ENCODE data around the gene GPER1. TPM values are rescaled to one million over a fixed set of nuclear protein-coding genes. Genes with fewer than 3 reads are reported as not detected.

The GPER1 gene
- total and polyA plus RNA-seq, 12 donors, result 1.9 to 44.1 (median 20.1) TPM

GRCh38 chr7:1060315-1061072 lies 27.4 kb upstream of the GPER1 start:
- WGBS, 4 donors, result 38 to 70% (median 49%) methylated on average over 20 to 35 of the region's 35 CpGs
- H3K4me1 ChIP-seq (replicated peaks in 1 of 2), result peaks cover 3 to 15% of the 10 kb centered on the region in 2 donors
- H3K27ac ChIP-seq, result peak overlapping the region in 1 of 5 donors; percentile 36
- intact Hi-C loops (cut with DNase I), result no loop called here
- peak in 5 of 7 donors; percentile 65 to 77 (median 73) for DNase-seq
- H3K4me3 ChIP-seq, result no peak overlapping the region
- no peaks in the 10 kb centered on the region for H3K27me3 ChIP-seq
- TF ChIP-seq POLR2A (IDR thresholded peaks at IDR 0.05), result no peak
- no peak for TF ChIP-seq CTCF (IDR thresholded peaks at IDR 0.05)
- H3K36me3 ChIP-seq (replicated peaks in 1 of 2), result no peaks in the 10 kb centered on the region
- H3K9me3 ChIP-seq (replicated peaks in 1 of 3), result no peaks in the 10 kb centered on the region

- DNase-seq, result no peak
- TF ChIP-seq POLR2A (IDR thresholded peaks at IDR 0.05) (no peak), CTCF (IDR thresholded peaks at IDR 0.05) (no peak)
- intact Hi-C loops (cut with DNase I), result no loop called here
- Histone ChIP-seq H3K9me3 (replicated peaks in 1 of 3) (no peaks in the 10 kb centered on the region), H3K36me3 (replicated peaks in 1 of 2) (no peaks in the 10 kb centered on the region), H3K27ac (no peak overlapping the region), H3K4me3 (no peak overlapping the region), H3K27me3 (no peaks in the 10 kb centered on the region), H3K4me1 (replicated peaks in 1 of 2) (peaks cover 4 to 14% of the 10 kb centered on the region in 2 donors)
- 89 to 96% (median 94%) methylated on average over 9 of the region's 9 CpGs for WGBS, 4 donors
These were observed 26.7 kb upstream of the GPER1 start for GRCh38 chr7:1061180-1061579.

GRCh38 chr7:1062296-1063294 lies 25.3 kb upstream of the GPER1 start:
- no peak for DNase-seq
- H3K27me3 ChIP-seq, result no peaks in the 10 kb centered on the region
- H3K4me1 ChIP-seq (replicated peaks in 1 of 2), result peaks cover 4 to 14% of the 10 kb centered on the region in 2 donors
- no peaks in the 10 kb centered on the region for H3K9me3 ChIP-seq (replicated peaks in 1 of 3)
- TF ChIP-seq POLR2A (IDR thresholded peaks at IDR 0.05), result no peak
- TF ChIP-seq CTCF (IDR thresholded peaks at IDR 0.05), result no peak
- intact Hi-C loops (cut with DNase I), result no loop called here
- H3K36me3 ChIP-seq (replicated peaks in 1 of 2), result no peaks in the 10 kb centered on the region
- no peak overlapping the region for H3K27ac ChIP-seq
- 85 to 94% (median 88%) methylated on average over 25 to 33 of the region's 33 CpGs for WGBS, 4 donors
- H3K4me3 ChIP-seq, result no peak overlapping the region

GRCh38 chr7:1063361-1063760 lies 24.6 kb upstream of the GPER1 start:
- Histone ChIP-seq H3K4me3 (no peak overlapping the region), H3K27ac (no peak overlapping the region), H3K27me3 (no peaks in the 10 kb centered on the region), H3K36me3 (replicated peaks in 1 of 2) (no peaks in the 10 kb centered on the region), H3K4me1 (replicated peaks in 1 of 2) (peaks cover 4 to 14% of the 10 kb centered on the region in 2 donors), H3K9me3 (replicated peaks in 1 of 3) (no peaks in the 10 kb centered on the region)
- intact Hi-C loops (cut with DNase I), result no loop called here
- no peak for DNase-seq
- 92 to 95% (median 93%) methylated on average over 21 of the region's 21 CpGs for WGBS, 4 donors
- TF ChIP-seq POLR2A (IDR thresholded peaks at IDR 0.05) (no peak), CTCF (IDR thresholded peaks at IDR 0.05) (no peak)

All from adrenal gland (tissue), 12 donors.